SKM-1 treated with dmso at 0.1 percent for 144 hours (cell line): ENCODE measurements around the gene MAPK4.
"Not testable (repeated sequence)": the region's sequence is repeated elsewhere in the genome, so short reads cannot be mapped to it uniquely, and the experiment has no call there.

ENCODE experiments used
- DNase-seq: peaks from one replicate; lab custom pipeline; 2025; ENCODE audit not compliant: unreplicated experiment; lab: John Stamatoyannopoulos, UW

Gene MAPK4

GRCh38 chr18:50679056-50679455 lies 119.2 kb downstream of the MAPK4 start:
- no peak for DNase-seq

GRCh38 chr18:50679656-50680055 lies 119.8 kb downstream of the MAPK4 start:
- DNase-seq, result no peak

- DNase-seq, result no peak
Observed at GRCh38 chr18:50680966-50681365, 121.1 kb downstream of the MAPK4 start.

GRCh38 chr18:50682852-50683251 lies 123.0 kb downstream of the MAPK4 start:
- no peak for DNase-seq

GRCh38 chr18:50686409-50686808 lies 126.5 kb downstream of the MAPK4 start:
- no peak for DNase-seq

- DNase-seq, result no peak
Observed at GRCh38 chr18:50687491-50687890, 127.6 kb downstream of the MAPK4 start.

- DNase-seq, result no peak
Observed at GRCh38 chr18:50689578-50689977, 129.7 kb downstream of the MAPK4 start.

GRCh38 chr18:50694147-50694546 lies 134.3 kb downstream of the MAPK4 start:
- no peak for DNase-seq

GRCh38 chr18:50695431-50696176 lies 135.7 kb downstream of the MAPK4 start:
- DNase-seq, result no peak

- DNase-seq, result no peak
Observed at GRCh38 chr18:50696436-50696835, 136.5 kb downstream of the MAPK4 start.

GRCh38 chr18:50696929-50697328 lies 137.0 kb downstream of the MAPK4 start:
- DNase-seq, result no peak

- no peak for DNase-seq
Observed at GRCh38 chr18:50697509-50697908, 137.6 kb downstream of the MAPK4 start.

- DNase-seq, result no peak
Observed at GRCh38 chr18:50700245-50701165, 140.6 kb downstream of the MAPK4 start.

- no peak for DNase-seq
Observed at GRCh38 chr18:50704357-50704940, 144.6 kb downstream of the MAPK4 start.

GRCh38 chr18:50706199-50706598 lies 146.3 kb downstream of the MAPK4 start:
- no peak for DNase-seq

GRCh38 chr18:50706651-50707050 lies 146.8 kb downstream of the MAPK4 start:
- no peak for DNase-seq

- DNase-seq, result not testable (repeated sequence)
Observed at GRCh38 chr18:50707297-50707696, 147.4 kb downstream of the MAPK4 start.

- DNase-seq, result no peak
Observed at GRCh38 chr18:50707855-50708469, 148.1 kb downstream of the MAPK4 start.

- DNase-seq, result no peak
Observed at GRCh38 chr18:50709193-50709592, 149.3 kb downstream of the MAPK4 start.

GRCh38 chr18:50711386-50711785 lies 151.5 kb downstream of the MAPK4 start:
- DNase-seq, result no peak

- DNase-seq, result no peak
Observed at GRCh38 chr18:50715919-50716318, 156.0 kb downstream of the MAPK4 start.
